RWPE2 (cell line): ENCODE results near the gene GOLGA6L10.

Source experiments
- ATAC-seq: fragments of 200-7000 bp; cut with Tn5 transposase; 3 replicates; pipeline ENCODE4 v1.9.1; 2021; ENCODE audit warnings: low read depth
- DNase-seq: peaks from one replicate; pipeline ENCODE4 v3.0.0-alpha.2; 2020; ENCODE audit warnings: low spot score
- H3K27ac ChIP-seq: fragments of 450-650 bp; 2 replicates; pipeline ENCODE4 v1.5.1; 2017; ENCODE audit warnings: mild to moderate bottlenecking; ENCODE audit not compliant: poor library complexity, severe bottlenecking
- H3K27me3 ChIP-seq: fragments of 250-450 bp; sonication (Bioruptor Pico); 2 replicates; pipeline ENCODE4 v1.5.1; 2021; ENCODE audit warnings: mild to moderate bottlenecking, moderate library complexity; ENCODE audit not compliant: insufficient read depth, poor library complexity, severe bottlenecking
- H3K36me3 ChIP-seq: fragments of 250-450 bp; sonication (Bioruptor Pico); 2 replicates; pipeline ENCODE4 v1.5.1; 2020; ENCODE audit warnings: low read depth, mild to moderate bottlenecking, moderate library complexity
- H3K4me1 ChIP-seq: fragments of 250-450 bp; sonication (Bioruptor Pico); 2 replicates; pipeline ENCODE4 v1.5.1; 2021; ENCODE audit warnings: mild to moderate bottlenecking, moderate library complexity; ENCODE audit not compliant: insufficient read depth, poor library complexity, severe bottlenecking
- H3K4me3 ChIP-seq: fragments of 250-450 bp; sonication (Bioruptor Pico); 2 replicates; pipeline ENCODE4 v1.5.1; 2021; ENCODE audit warnings: mild to moderate bottlenecking, moderate library complexity; ENCODE audit not compliant: severe bottlenecking
- H3K9me3 ChIP-seq: fragments of 250-450 bp; sonication (Bioruptor Pico); 2 replicates; pipeline ENCODE4 v1.5.1; 2021; ENCODE audit warnings: mild to moderate bottlenecking, moderate library complexity; ENCODE audit not compliant: severe bottlenecking
- TF ChIP-seq, protein P1 (sequence below): fragments of 450-650 bp; IDR thresholded peaks from one replicate; pipeline ENCODE4 v1.5.1; 2017; ENCODE audit warnings: mild to moderate bottlenecking, moderate library complexity; ENCODE audit not compliant: poor library complexity, severe bottlenecking

Gene GOLGA6L10

GRCh38 chr15:82309802-82310201 is 39.5 kb downstream of the GOLGA6L10 start:
- DNase-seq (no peak), ATAC-seq (no peak)
- H3K36me3 ChIP-seq, result no peaks in the 10 kb centered on the region
- H3K27ac ChIP-seq, result no peak overlapping the region
- H3K4me3 ChIP-seq, result no peak overlapping the region
- H3K27me3 ChIP-seq, result no peaks in the 10 kb centered on the region
- H3K9me3 ChIP-seq, result no peaks in the 10 kb centered on the region
- TF ChIP-seq, protein P1, sequence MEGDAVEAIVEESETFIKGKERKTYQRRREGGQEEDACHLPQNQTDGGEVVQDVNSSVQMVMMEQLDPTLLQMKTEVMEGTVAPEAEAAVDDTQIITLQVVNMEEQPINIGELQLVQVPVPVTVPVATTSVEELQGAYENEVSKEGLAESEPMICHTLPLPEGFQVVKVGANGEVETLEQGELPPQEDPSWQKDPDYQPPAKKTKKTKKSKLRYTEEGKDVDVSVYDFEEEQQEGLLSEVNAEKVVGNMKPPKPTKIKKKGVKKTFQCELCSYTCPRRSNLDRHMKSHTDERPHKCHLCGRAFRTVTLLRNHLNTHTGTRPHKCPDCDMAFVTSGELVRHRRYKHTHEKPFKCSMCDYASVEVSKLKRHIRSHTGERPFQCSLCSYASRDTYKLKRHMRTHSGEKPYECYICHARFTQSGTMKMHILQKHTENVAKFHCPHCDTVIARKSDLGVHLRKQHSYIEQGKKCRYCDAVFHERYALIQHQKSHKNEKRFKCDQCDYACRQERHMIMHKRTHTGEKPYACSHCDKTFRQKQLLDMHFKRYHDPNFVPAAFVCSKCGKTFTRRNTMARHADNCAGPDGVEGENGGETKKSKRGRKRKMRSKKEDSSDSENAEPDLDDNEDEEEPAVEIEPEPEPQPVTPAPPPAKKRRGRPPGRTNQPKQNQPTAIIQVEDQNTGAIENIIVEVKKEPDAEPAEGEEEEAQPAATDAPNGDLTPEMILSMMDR, result no peak
- no peaks in the 10 kb centered on the region for H3K4me1 ChIP-seq

DNA sequence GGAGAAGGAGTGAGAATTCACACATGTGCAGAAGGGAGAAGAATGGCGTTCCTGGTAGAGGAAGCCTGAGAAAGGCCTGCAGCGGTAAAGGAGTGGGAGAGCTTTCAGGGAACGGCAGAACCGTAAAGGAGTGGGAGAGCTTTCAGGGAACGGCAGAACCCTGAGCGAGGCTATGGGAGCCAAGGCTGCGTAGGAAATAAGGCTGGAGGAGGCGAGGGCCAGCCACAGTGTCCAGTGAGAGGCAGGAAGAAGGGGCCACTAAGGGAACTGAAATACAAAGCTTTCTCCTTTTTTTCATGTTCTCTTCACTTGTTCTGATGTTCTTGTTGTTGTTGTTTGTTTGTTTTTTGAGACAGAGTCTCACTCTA is 41.6 kb downstream of the GOLGA6L10 start:
- Histone ChIP-seq H3K9me3 (no peaks in the 10 kb centered on the region), H3K27me3 (no peaks in the 10 kb centered on the region), H3K27ac (no peak overlapping the region), H3K4me3 (no peak overlapping the region), H3K36me3 (no peaks in the 10 kb centered on the region), H3K4me1 (no peaks in the 10 kb centered on the region)
- no peak for ATAC-seq
- TF ChIP-seq, protein P1, result no peak
- DNase-seq, result peak; percentile 23

DNA sequence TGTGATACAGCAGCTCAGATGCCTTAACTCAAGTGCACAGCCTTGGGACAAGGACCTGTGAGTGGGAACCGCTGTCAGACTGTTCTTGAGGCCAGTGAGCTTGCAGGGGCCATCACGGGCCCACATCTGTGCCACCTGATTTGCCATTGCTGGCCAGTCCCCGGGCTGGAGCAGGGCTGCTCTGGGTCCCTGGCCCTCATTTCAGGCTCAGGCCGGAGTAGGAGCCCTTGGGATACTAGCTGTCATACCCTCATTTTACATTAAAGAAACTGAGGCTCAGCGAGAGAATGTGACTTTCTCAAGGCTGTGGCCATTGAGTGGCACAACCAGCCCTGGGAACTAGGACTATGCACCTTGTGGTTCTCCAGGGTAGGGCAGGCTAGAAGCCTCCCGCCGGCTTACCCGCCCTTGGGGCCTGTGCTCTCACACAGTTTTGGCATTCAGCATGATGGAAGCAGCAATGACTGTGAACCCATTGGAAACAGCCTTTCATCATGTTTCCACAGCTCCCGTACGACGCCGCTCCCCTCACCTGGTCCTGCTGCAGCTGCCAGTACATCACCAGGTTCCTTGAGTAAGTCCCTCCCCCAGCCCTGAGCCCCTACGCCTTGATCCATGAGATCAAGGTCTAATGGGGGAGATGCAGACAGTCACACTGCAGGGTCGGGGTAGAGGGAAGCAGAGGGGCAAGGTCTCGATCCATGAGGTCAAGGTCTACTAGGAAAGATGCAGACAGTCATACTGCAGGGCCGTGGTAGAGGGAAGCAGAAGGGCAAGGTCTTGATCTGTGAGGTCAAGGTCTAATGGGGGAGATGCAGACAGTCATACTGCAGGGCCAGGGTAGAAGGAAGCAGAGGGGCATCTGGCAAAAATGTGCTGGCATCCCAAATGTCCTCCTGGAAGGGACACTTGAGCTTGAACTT is 42.2 kb downstream of the GOLGA6L10 start:
- no peaks in the 10 kb centered on the region for H3K9me3 ChIP-seq
- ATAC-seq (no peak), DNase-seq (peak; percentile 59)
- no peaks in the 10 kb centered on the region for H3K36me3 ChIP-seq
- H3K4me1 ChIP-seq, result no peaks in the 10 kb centered on the region
- H3K27me3 ChIP-seq, result no peaks in the 10 kb centered on the region
- H3K4me3 ChIP-seq, result no peak overlapping the region
- TF ChIP-seq, protein P1, result no peak
- H3K27ac ChIP-seq, result no peak overlapping the region

DNA sequence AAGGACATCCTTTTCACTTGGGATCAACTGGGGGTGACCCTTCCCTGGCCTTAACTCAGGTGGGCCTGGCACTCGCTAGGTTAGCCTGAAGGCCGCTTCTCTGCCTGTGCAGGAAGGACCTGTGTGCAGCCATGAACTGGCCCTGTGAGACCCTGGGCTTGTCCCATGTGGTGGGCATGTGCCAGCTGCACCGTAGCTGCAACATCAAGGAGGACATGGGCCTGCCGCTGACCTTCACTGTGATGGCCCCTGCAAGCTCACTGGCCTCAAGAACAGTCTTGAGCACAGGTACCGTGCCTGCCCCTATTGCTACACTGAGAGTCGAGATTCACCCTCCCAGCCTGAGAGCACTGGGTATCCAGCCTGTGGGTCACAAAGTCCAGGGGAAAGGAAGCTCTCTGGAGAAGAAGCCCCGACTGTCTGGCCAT is 43.6 kb downstream of the GOLGA6L10 start:
- Histone ChIP-seq H3K9me3 (no peaks in the 10 kb centered on the region), H3K36me3 (no peaks in the 10 kb centered on the region), H3K27ac (no peak overlapping the region), H3K4me1 (no peaks in the 10 kb centered on the region), H3K4me3 (no peak overlapping the region), H3K27me3 (no peaks in the 10 kb centered on the region)
- TF ChIP-seq, protein P1, result no peak
- DNase-seq, result peak; percentile 61
- no peak for ATAC-seq

DNA sequence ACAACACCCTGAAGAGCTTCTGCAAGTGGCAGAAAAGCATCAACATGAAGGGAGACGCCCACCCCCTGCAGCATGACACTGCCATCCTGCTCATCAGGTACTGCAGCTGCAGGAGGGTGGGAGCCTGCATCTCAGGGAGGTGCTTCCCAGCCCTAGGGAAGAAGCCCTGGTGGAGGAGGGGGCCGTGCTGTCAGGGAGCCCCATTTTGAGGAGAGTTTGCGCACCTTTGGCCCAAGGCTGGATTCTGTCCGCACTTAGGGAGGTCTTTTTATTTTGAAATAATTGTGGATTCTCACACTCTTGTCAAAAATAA is 44.5 kb downstream of the GOLGA6L10 start:
- Histone ChIP-seq H3K9me3 (no peaks in the 10 kb centered on the region), H3K4me3 (no peak overlapping the region), H3K36me3 (no peaks in the 10 kb centered on the region), H3K27ac (no peak overlapping the region), H3K4me1 (no peaks in the 10 kb centered on the region), H3K27me3 (no peaks in the 10 kb centered on the region)
- DNase-seq, result peak; percentile 41
- TF ChIP-seq, protein P1, result no peak
- ATAC-seq, result no peak
